GM21515 (cell line): Measurements from ENCODE around the gene NFATC2IP.
"Not testable (repeated sequence)": the region's sequence is repeated elsewhere in the genome, so short reads cannot be mapped to it uniquely, and the experiment has no call there.

Experiments
- ATAC-seq: cut with Tn5 transposase; IDR thresholded peaks from one replicate; pipeline ENCODE4 v1.9.1; 2021; ENCODE audit not compliant: unreplicated experiment

The NFATC2IP gene

GRCh38 chr16:28990375-28991040 is 39.8 kb downstream of the NFATC2IP start:
- ATAC-seq: no peak

DNA sequence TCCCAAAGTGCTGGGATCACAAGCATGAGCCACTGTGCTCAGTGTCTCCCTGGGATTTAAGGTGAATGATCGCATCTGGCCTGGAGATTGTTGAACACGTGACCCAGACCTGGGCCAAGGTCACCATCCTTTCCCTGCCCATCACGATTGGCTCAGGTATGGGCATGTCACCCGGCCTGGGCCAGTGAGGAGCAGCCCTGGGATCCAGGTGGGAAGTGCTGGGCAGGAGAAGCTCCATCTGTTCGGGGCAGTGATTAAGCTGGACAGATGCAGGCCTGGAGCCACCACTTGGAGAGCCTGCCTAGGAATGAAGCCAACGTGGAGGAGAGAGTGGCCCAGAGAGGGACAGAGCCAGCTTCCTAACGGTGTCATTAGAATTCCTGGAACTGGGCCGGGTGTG is 41.0 kb downstream of the NFATC2IP start:
- no peak for ATAC-seq

DNA sequence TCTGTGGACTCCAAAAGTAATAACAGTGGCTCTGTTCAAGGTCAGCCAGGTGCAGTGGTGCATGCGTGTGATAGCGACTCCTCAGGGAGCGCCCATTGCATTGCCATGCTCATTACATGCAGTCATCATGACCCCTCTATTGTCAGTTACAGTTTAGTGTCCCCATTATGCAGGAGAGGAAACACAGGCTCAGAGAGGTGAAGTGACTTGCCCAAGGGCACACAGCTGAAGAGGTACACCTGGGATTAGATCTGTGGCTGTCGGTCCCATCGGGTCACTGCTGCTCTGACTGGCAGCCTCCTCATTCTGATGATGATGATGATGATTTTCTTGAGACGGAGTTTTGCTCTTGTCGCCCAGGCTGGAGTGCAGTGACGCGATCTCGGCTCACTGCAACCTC is 41.8 kb downstream of the NFATC2IP start:
- no peak for ATAC-seq

DNA sequence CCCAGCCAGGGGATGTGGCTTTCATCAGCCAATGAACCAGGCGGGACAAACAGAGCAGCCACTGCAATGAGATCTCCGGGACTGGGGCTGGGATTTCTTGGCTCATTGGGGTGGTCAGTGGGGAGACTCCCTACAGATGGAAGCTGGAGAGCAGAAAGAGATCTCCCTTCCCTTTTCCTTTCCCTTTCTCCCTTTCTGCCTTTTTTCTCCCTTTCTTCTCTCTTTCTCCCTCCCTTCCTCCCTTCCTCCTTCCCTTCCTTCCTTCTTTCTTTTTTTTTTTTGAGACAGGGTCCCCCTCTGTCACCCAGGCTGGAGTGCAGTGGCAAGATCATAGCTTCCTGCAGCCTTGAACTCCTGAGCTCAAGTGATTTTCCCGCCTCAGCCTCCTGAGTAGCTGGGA is 48.1 kb downstream of the NFATC2IP start:
- no peak for ATAC-seq

GRCh38 chr16:28999577-28999976 is 48.8 kb downstream of the NFATC2IP start:
- ATAC-seq: no peak

DNA sequence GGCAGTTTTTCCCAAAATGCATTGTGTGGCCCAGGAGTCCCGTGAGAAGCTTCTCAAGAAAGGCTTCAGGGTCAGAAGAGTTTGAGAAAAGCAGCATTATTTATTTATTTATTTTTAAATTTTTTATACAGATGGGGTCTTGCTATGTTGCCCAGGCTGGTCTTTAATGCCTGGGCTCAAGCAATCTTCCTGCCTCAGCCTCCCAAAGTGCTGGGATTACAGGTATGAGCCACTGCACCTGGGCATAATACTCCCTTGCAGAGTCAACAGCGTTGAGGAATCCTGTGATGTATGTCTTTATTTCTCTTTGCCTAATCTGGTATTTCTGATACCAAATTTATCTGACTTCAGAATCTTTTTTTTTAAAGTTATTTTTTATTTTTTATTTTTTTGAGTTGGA is 49.3 kb downstream of the NFATC2IP start:
- no peak for ATAC-seq

- ATAC-seq: not testable (repeated sequence)
Measured at GRCh38 chr16:29004496-29005139, 53.9 kb downstream of the NFATC2IP start.

DNA sequence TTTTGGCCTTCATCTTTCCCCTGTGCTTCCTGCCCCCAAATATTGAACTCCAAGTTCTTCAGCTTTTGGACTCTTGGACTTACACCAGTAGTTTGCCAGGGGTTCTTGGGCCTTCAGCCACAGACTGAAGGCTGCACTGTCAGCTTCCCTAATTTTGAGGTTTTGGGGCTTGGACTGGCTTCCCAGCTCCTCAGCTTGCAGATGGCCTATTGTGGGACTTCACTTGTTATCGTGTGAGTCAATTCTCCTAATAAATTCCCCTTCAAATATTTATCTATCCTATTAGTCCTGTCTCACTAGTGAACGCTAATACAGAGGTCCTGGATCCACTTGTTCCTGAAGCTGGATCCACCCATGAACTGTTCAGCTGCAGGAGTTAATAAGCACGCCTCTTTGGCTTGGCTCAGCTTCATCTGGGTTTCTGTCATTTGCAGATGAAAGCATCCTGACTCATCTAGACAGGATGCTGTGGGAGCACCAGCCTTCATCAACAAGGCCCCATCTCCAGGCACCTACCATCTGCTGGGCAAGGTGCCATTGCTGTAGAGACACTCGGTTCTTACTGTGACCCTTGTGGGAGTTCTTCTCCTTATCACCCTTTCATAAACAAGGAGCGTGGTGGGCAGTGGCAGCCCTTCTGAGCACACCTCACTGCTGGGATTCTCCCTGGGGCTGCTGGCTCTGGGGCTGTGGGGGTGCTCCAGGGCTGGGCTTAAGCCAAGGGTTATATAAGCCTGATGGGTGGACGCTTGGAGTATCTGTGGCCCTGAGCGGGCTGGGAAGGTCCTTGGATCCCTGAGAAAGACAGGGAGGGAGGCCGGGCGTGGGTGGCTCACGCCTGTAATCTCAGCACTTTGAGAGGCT is 57.2 kb downstream of the NFATC2IP start:
- ATAC-seq: no peak

GRCh38 chr16:29009050-29009837 is 58.5 kb downstream of the NFATC2IP start:
- ATAC-seq: no peak

GRCh38 chr16:29009838-29010166 is 59.1 kb downstream of the NFATC2IP start:
- ATAC-seq: no peak

GRCh38 chr16:29011112-29011511 is 60.4 kb downstream of the NFATC2IP start:
- ATAC-seq: no peak

GRCh38 chr16:29011851-29012250 is 61.1 kb downstream of the NFATC2IP start:
- no peak for ATAC-seq

DNA sequence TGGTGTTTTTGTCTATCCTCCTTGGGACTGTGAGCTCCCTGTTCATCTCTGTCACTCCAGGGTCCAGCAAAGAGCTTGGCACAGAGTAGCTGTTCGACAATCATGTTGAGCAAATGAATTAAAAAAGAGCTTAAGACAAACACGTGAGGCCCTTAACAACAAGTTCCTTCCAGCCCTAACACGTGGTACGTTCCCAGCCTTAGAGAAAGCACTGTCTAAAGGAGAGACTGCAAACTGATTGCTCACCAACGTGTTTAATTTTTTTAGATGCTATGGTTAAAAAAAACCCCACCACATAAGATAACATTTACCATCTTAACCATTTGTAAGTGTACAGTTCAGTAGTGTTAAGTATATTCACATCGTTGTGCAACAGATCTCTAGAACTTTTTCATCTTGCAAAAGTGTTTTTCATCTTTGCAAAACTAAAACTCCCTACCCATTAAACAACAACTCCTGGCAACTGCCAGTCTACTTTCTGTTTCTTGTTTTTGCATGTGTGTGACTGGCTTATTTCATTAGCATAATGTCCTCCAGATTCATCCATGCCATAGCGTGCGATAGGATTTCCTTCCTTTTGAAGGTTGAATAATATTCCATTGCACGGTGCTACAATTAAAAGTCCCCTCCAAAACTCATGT is 62.3 kb downstream of the NFATC2IP start:
- no peak for ATAC-seq

GRCh38 chr16:29014561-29015069 is 63.9 kb downstream of the NFATC2IP start:
- ATAC-seq: no peak
